ENCODE measurements around the gene TSSK3.
A peak's percentile ranks its signal among the peaks of the same experiment; 100 is the strongest.
"Not testable (repeated sequence)": the region's sequence is repeated elsewhere in the genome, so short reads cannot be mapped to it uniquely, and the experiment has no call there.

The TSSK3 gene

GRCh38 chr1:32339363-32339978 is 22.9 kb upstream of the TSSK3 start:
- no peak for DNase-seq

DNA sequence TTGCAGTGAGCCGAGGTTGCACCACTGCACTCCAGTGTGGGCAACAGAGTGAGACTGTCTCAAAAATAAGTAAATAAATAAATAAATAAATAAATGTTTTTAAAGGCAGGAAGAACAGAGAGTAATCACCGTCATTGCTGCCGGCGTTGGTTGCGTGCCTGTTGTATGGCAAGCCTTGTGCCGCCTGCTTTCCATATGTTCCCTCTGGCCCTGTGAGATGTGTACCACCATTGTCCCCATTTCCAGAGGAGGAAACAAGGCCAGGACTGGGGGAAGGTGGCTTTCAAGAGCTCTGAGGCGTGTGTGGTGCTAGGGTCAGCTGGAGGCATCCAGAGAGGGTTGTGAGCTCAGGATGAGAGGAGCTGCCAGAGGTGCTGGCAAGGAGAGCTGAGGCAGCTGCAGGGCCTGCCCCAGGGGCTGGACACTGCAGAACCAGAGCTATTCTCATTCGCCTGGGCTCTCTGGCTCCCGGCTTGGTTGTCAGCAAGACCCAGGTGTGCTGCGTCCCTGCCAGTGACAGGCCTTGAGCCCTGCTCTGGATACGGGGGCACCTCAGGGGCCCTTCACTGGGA is 21.1 kb upstream of the TSSK3 start:
- DNase-seq = no peak

DNA sequence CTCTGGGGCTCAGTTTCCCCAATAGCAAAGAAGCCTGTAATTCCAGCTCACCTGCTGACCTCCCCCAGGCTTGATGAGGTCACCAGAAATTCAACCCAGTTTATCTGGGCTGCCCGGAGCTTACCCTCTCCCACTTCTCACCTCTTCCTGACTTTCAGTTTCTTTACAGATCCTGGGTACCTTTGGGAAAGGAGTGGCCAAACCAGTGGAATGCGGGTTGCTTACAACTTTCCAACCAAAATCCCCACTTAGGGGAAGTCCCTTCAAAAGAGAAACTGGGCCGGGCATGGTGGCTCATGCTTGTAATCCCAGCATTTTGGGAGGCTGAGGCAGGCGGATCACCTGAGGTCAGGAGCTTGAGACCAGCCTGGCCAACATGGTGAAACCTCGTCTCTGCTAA is 20.4 kb upstream of the TSSK3 start:
- no peak for DNase-seq

DNA sequence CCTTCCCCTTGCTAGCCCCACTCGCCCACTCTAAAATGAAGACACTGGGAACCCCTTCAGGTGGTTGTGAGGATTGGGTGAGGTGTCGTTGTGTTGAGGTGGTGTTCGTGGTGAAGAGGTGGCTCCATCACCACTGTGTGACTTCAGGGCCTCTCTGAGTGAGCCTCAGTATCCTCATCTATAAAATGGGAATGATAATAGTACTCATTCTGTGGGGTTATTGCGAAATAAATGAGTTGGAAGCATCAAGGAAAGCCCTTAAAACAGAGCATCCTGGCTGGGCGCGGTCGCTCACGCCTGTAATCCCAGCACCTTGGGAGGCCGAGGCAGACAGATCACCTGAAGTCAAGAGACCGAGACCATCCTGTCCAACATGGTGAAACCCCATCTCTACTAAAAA is 19.6 kb upstream of the TSSK3 start:
- no peak for DNase-seq

DNA sequence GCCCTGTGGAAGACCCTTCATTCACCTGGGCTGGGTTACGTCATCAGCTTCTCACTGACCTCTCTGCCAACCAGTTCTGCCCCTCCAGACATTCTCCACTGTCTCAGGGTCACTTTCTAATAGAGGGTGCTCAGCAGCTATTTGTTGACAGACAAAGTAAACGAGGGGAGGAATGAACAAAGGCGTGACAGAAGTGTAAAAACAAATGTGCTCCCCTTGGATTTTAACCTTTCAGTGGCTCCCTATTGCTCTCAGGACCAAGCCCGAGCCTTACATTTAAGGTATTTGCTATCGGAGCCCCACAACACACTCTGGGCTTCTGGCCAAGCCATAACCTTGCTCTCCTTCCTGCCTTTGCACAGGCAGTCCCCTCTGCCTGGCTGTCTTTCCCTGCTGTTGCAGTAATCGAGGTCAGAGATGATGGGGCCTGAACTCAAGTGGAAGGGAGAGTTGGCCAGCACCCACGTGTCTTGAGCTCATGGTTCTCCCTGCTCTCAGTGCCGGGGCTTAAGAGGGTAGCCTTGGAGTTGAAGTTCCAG is 17.0 kb upstream of the TSSK3 start:
- peak; percentile 68 for DNase-seq

DNA sequence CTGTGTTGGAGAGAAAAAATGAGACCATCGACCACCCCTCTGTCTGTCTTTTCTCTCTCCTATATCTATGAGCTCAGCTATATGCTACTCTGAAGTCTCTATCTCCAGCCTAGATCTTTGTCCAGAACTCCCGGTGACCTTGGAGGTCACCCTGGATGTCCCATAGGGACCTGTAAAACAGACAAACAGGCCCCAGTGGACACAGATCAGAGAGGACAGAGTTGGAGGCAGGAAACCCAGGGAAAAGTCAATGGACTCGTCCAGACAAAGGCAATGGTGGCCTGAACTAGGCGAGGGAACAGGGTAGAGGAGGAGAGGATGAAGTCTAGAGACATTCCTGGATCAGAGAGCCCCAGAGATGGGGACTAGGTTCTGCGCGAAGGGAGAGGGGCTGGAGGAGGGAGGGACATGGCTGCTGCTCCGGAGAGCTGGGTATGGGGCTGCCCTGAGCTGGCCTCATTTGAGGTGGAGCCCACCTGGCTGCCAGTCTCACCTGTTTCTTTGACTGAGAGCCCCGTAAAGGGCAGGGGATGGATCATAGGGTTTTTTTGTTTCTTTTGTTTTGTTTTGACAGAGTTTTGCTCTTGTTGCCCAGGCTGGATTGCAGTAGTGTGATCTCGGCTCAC is 15.7 kb upstream of the TSSK3 start:
- DNase-seq = no peak

DNA sequence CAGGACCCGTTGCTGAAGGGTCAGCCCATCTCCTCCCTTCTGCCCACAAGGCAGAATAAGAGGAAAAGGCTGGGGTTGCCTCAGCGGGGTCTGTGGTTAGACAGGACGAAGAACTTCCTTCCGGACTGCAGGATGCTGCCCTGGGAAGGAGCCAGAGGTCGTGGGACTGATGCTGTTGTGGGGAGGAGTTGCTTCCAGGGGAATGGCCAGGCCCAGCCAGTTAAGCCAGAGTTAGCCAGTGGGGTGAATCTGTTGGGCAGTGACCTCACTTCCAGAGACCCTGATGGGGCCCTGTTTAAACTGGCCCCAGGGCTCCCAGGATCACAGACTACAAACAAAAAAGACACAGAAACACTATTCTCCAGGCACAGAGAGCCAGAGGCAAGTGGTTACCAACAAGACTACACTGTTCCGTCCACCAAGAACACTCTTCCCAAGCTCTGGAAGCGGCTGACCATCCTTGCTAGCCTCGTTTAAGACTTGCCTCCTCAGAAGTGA is 13.1 kb upstream of the TSSK3 start:
- DNase-seq = no peak

- no peak for DNase-seq
Observed at GRCh38 chr1:32350785-32351398, 11.4 kb upstream of the TSSK3 start.

DNA sequence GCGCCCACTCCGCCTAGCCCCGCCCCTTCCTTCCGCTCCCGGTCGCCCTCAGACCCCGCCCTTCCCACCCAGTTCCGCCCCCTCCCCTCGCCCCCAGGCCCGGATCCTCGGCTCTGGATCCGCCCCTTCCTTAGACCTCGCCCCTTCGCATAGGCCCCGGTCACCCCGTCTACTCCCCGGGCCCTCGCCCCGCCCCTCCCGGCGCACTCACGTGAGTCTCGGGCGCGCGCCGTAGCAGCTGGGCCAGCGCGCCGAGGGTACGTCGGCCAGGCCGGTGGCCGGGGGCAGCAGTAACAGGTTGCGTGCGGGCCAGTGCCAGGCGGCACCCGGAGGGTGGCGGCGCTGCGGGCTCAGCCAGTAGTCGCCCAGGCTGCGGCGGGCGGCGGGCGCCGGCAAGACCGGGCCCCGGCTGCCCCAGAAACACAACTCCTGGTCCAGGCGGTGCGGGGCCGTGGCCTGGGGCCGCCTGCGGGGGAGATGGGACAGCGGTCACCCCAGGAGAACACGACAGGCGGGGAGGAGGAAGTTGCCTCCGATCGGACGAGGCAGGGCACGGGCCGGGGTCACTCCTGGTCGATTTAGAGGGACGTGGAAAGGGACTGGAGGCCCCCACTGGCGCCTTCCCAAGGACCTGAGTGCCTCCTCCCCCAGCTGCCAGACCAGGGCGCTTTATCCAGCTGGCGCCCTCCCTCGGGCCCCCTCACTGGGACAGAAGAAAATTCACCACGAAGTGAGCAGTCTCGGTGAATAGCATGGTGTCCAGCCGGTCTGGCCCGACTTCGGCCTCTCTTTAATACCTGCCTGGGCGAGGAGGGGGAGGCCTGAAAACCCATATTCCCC is 10.7 kb upstream of the TSSK3 start:
- peak; percentile 96 for DNase-seq

DNA sequence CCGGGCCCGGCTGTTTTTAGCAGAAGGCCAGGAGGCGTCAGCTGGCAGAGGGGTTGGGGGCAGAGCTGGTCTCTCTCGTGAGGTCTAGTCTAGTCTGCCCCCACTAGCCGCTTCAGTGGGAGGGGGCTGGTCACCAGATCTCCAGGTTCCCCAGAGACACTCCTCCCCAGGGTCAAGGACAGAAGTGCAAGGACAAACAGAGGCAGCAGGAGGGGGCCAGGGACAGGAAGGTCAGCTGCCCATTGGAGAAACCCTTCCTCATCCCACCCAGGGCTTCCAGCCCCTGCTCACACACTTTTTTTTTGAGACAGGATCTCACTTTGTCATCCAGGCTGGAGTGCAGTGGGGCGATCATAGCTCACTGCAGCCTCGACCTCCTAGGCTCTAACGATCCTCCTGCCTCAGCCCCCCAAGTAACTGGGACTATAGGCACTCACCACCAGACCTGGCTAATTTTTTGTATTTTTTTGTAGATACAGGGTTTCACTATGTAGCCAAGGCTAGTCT is 10.0 kb upstream of the TSSK3 start:
- DNase-seq = no peak

GRCh38 chr1:32352831-32353383 is 9.4 kb upstream of the TSSK3 start:
- no peak for DNase-seq

GRCh38 chr1:32353431-32353830 is 8.9 kb upstream of the TSSK3 start:
- DNase-seq = no peak

- no peak for DNase-seq
Observed at GRCh38 chr1:32353886-32354570, 8.3 kb upstream of the TSSK3 start.

- not testable (repeated sequence) for DNase-seq
Observed at GRCh38 chr1:32355778-32356177, 6.6 kb upstream of the TSSK3 start.

DNA sequence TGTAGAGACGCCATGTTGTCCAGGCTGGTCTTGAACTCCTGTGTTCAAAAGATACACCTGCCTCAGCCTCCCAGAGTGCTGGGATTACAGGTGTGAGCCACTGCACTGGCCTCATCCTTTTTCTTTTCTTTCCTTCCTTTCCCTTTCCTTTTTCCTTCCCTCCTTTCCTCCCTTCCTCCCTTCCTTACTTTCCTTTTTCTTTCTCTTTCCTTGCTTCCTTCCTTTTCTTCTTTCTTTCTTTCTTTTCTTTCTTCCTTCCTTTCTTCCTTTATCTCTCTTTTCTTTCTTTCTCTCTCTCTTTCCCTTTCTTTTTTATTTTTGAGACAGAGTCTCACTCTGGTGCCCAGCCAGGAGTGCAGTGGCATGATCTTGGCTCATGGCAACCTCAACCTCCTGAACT is 5.9 kb upstream of the TSSK3 start:
- no peak for DNase-seq

GRCh38 chr1:32357614-32358013 is 4.7 kb upstream of the TSSK3 start:
- DNase-seq = no peak

- DNase-seq = no peak
Observed at GRCh38 chr1:32358435-32358834, 3.9 kb upstream of the TSSK3 start.

DNA sequence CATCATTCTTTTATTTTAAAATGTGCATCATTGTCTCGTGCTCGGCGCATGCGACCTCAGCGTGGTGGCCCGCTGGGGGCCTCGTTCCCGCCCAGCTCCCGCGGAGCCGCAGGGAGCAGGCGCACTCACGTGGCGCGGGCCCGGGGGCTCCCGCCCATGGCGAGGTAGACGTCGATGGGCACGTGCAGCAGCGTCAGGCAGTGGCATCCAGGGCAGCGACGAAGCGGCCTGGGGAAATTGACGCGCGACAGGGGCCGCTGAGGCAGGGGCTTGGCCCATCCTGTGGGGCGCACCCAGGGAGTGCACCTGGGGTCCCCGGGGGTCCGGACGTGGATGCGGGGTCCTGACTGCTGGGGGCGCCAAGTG is 1.0 kb upstream of the TSSK3 start:
- DNase-seq = no peak

DNA sequence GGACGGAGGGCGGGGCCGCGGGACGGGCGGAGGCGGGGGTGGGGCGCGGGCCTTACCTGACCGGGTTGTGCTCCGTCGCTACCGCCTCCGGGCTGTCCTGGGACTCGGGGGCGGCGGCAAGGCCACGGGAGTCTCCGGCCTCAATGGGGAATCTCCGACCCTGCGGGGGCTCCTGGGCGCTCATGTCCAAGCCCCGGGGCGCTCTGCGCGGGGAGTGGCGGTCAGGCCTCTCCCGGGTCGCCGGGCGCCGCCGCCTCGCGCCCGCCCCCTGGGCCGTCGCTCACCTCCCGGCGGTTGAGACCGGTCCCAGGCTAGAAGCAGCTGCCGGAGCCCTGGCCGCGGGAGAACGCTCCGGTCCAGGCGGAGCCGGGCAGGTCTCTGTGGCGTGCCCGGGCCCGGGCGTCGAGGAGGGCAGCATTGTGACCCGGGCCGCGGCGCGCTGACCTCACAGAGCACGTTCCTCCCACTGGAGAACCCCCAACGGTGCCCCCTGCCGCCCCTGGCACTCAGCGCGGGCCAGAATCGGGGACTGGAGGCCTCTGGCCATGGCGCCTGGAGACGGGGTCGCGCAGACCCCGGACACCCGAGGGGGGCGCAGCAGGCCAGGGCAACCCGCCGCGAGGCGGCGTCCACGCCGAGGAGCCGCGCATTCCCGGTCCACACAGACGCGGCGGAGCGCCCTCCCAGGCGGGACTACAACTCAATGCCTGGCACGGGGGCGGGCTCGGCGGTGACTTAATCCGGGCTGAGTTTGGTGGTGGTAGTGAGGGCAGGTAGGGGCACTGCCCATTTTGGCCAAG is 465 bp upstream of the TSSK3 start:
- DNase-seq = peak; percentile 52

- no peak for DNase-seq
Observed at GRCh38 chr1:32363713-32364112, 1.4 kb downstream of the TSSK3 start.

DNA sequence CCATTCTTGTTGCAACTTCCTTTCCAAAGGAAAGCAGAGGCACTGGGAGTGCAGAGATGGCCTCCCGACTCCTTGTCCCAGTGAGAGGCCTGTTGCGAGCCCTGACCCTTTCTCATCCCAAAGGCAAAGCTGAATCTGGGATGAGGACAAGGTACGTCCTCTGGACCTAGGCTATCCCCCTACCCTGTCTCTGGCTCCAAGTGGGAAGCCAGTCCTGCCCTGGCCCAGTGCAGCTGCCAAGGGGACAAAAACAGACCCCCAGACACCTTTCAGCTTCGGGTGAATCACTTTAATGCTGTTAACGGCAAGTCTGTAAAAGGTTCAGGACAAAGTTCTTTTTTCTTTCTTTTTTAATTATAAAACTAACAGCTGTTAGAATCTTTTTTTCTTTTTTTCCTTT is 2.5 kb downstream of the TSSK3 start:
- no peak for DNase-seq

Measured in CD4-positive, alpha-beta T cell treated with Interleukin-6 for 4 hours (primary cell).